HG03442 (cell line): ENCODE results near the gene DHRS1.

ENCODE experiments used
- ATAC-seq: cut with Tn5 transposase; IDR thresholded peaks from one replicate; pipeline ENCODE4 v1.9.1; 2021; ENCODE audit warnings: mild to moderate bottlenecking, moderate library complexity; ENCODE audit not compliant: unreplicated experiment

DHRS1 gene

DNA sequence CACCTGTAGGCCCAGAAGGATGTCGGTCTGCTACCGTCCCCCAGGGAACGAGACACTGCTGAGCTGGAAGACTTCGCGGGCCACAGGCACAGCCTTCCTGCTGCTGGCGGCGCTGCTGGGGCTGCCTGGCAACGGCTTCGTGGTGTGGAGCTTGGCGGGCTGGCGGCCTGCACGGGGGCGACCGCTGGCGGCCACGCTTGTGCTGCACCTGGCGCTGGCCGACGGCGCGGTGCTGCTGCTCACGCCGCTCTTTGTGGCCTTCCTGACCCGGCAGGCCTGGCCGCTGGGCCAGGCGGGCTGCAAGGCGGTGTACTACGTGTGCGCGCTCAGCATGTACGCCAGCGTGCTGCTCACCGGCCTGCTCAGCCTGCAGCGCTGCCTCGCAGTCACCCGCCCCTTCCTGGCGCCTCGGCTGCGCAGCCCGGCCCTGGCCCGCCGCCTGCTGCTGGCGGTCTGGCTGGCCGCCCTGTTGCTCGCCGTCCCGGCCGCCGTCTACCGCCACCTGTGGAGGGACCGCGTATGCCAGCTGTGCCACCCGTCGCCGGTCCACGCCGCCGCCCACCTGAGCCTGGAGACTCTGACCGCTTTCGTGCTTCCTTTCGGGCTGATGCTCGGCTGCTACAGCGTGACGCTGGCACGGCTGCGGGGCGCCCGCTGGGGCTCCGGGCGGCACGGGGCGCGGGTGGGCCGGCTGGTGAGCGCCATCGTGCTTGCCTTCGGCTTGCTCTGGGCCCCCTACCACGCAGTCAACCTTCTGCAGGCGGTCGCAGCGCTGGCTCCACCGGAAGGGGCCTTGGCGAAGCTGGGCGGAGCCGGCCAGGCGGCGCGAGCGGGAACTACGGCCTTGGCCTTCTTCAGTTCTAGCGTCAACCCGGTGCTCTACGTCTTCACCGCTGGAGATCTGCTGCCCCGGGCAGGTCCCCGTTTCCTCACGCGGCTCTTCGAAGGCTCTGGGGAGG lies 11.3 kb upstream of the DHRS1 start, which contains the start of gene LTB4R:
Gene LTB4R (plus strand): TSS at position 857 of the 959 bp plus-strand sequence. CDS start 4,150 bp downstream, outside the sequence.
- ATAC-seq, result peak; percentile 67

DNA sequence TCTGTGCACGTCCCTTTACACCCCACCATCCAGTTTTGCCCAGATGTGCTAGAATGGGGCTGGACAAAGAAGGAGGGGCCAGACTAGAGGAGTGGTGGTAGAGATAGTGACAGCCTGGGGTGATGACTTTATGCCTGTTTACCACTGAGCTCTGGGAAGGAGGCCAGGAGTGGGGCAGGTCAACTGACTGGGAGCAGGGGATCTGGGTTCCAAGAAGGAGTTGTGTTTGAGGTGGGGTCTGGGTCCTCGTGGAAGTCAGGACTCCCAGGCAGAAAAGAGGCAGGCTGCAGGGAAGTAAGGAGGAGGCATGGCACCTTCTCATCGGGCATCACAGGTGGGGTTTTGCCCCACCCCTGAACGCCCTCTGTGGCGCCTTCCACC lies 10.7 kb upstream of the DHRS1 start:
- ATAC-seq, result no peak

GRCh38 chr14:24309538-24310264 lies 10.1 kb upstream of the DHRS1 start, which contains the start of gene LTB4R2:
Gene LTB4R2 (plus strand): TSS chr14:24310140. CDS start chr14:24310665, 525 bp downstream.
- no peak for ATAC-seq

GRCh38 chr14:24308342-24309124 lies 9.0 kb upstream of the DHRS1 start:
- ATAC-seq, result no peak

GRCh38 chr14:24307575-24308341 lies 8.2 kb upstream of the DHRS1 start, which contains the start of gene CIDEB:
Gene CIDEB (minus strand): TSS chr14:24307977. CDS start chr14:24307858, 119 bp downstream.
- no peak for ATAC-seq

- ATAC-seq, result no peak
These were observed 7.6 kb upstream of the DHRS1 start for GRCh38 chr14:24307156-24307574.

DNA sequence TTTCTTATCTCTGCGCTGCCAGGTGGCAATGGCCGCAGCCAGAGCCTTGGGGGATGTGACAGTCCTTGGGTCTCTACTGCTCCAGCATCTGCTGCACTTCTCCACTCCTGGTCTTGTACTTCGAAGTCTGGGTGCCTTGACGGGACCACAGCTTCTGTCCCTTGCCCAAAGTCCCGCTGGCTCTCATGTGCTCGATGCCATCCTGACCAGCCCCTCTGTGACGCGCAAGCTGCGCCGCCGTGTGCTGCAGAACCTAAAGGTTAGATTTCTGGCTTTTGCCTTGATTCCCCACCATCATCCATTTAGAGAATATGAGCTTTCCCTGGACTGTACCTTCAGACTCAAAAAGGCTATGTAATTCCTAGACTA lies 4.4 kb upstream of the DHRS1 start:
- no peak for ATAC-seq

- no peak for ATAC-seq
These were observed 873 bp upstream of the DHRS1 start for GRCh38 chr14:24300326-24300980.

- ATAC-seq, result no peak
These were observed 707 bp downstream of the DHRS1 start for GRCh38 chr14:24298892-24299254.

GRCh38 chr14:24297190-24297964 lies 2.2 kb downstream of the DHRS1 start:
- peak; percentile 16 for ATAC-seq

DNA sequence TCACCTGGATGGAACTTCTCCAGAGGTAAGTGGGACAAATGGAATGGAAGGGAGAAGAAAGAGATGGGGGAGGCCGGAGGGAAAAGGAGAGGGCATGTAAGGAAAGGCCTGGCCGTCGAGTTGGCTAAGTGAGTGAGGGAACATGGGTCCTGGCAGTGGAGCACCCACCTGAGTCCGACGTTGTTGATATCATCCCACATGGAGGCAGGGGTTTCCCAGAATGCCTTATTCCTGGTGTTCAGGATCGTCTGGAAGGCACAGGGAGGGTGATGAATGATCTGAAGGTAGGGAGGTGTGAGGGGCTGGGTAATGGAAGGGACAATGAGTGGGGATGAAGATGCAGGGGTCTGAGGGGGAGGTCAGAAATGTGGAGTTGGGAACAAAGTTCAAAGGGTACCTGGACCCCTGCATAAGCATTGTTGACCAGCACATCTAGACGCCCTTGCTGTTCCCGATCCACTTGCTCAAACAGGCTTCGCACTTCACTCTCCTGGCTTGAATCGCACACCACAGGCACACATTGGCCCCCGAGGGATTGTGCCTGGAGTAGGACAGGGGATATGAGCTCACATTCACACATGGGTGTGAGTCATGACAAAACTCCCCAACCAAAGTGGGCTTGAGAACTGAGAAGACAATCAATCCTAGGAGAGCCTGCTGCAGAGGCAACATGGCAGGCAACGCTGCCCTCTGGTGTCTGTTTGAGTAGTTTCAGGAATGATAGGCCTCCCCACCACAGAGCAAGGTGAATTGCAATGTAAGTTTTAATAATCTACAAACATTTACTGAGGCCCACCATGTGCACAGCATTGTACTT lies 3.0 kb downstream of the DHRS1 start:
- peak; percentile 40 for ATAC-seq

- no peak for ATAC-seq
These were observed 6.1 kb downstream of the DHRS1 start for GRCh38 chr14:24293525-24293924.

DNA sequence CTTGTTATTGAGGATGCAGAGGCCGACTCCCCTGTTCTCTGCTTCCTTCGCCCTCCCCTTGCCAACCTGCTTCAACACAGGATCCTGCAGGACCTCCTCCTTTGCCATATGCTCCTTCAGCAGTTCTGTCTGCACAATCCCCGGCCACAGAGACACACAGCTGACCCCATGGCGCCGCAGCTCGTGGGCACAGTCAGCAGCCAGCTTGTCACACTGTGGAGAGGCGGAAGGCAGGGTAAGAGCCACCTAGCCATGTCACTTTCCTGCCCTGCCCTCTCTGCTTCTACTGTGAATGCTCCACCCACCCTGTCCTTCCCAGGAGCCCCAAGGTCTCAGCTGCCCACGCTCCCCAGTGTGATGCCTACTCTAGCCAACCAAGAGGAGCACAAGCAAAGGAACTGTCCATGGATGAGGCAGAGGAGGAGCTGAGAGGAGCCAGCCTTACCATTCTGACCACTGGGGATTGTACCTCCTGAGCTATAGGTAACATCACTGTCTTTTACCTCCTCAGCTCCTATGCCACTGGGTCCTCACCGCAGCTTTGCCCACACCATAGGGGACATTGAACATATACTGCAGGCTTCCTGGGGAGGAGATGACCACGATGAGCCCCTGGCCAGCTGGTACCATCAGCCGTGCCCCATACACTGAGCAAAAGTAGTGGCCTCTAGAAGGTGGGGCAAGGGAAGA lies 7.3 kb downstream of the DHRS1 start:
- no peak for ATAC-seq

DNA sequence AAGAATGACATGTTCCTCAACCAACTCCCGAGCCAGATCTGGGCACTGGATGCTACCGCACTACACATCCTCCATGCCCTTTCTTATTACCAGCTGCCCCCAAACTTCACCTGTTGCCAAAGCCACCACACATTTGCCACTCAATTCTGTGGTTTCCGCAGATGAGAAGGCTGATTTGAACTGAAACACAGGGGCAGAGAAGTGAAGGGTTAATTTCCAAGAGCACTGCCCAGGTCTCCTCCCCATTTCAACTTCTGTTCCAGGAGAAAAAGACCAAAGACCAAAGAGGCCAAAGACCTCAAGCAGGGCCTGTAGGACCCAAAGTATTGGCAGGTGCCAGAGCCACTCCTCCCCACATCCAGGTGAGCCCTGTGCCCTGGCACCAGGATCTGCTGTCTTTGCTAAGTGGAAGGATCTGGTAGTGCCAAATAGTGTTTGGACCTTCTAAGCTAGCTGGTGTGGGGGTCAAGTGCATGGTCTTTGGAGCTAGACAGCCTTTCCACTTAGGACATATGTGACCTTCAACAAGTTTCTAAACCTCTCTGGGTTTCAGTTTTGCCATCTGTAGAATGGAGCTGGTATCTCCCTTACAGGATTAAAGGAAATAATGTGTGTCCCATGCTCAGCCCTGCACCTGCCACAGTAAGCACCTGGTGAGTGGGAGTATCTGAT lies 8.0 kb downstream of the DHRS1 start:
- ATAC-seq, result no peak

GRCh38 chr14:24290746-24291145 lies 8.8 kb downstream of the DHRS1 start:
- ATAC-seq, result no peak

DNA sequence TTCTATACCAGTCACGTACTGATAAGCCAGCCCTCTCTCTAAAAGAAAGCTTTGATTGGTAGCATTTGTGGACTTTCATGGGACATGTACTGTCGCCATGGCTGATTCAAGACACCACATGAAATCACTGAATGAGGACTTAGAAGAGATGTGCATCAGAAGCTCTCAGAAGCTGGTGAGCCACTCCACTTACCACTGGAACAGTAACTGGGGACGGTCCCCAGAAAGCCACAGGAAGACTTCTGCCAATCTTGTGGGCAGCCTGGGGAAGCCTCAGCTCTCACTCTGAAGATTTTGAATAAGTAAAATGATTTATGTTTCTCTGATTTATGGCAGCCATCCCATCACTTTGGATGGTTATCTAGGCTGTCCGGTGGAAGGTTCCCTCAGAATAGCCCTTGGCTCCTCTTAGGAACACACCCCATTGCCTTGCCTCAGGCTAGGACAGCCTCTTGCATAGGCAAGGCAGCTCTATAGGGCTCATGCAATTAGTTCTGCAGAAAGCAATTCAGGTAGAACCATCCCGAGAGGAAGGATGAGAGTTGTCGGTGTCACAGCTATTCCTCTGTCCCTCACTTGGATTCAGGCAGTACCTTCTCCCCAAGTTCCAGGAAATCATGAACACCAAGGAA lies 9.8 kb downstream of the DHRS1 start:
- ATAC-seq, result peak; percentile 92
